Immature natural killer cell (primary cell): ENCODE measurements around the gene TK1. TPM values are rescaled to one million over a fixed set of nuclear protein-coding genes. Genes with fewer than 3 reads are reported as not detected.
"Not testable (repeated sequence)": the region's sequence is repeated elsewhere in the genome, so short reads cannot be mapped to it uniquely, and the experiment has no call there.

Experiments
- DNase-seq, 3 donors: peaks; one replicate each; pipeline ENCODE4 v3.0.0; 2022; ENCODE audit warnings: mixed read lengths in 1 of 3
- H3K27ac Mint-ChIP-seq, 6 donors: one replicate each; pipeline ENCODE4 v1.8.0; 2020; ENCODE audit warnings: mixed read lengths in 6 of 6, mild to moderate bottlenecking in 5 of 6, inconsistent platforms in 4 of 6, moderate library complexity in 3 of 6
- H3K27me3 Mint-ChIP-seq, 3 donors: one replicate each; pipeline ENCODE4 v1.8.0; 2020 to 2021; ENCODE audit warnings: low read depth in 3 of 3, mild to moderate bottlenecking in 3 of 3, mixed read lengths in 3 of 3, moderate library complexity in 3 of 3, inconsistent platforms in 1 of 3
- H3K36me3 Mint-ChIP-seq, 3 donors: one replicate each; pipeline ENCODE4 v1.8.0; 2020; ENCODE audit warnings: mixed read lengths in 3 of 3, inconsistent platforms in 2 of 3, mild to moderate bottlenecking in 2 of 3
- H3K4me1 Mint-ChIP-seq, 2 donors: one replicate each; pipeline ENCODE4 v1.8.0; 2020; ENCODE audit warnings: inconsistent platforms in 2 of 2, mild to moderate bottlenecking in 2 of 2, mixed read lengths in 2 of 2, moderate library complexity in 1 of 2
- H3K4me3 Mint-ChIP-seq, 5 donors: one replicate each; pipeline ENCODE4 v1.8.0; 2020; ENCODE audit warnings: mild to moderate bottlenecking in 5 of 5, mixed read lengths in 5 of 5, inconsistent platforms in 3 of 5, moderate library complexity in 3 of 5
- H3K9me3 Mint-ChIP-seq, 6 donors: one replicate each; pipeline ENCODE4 v1.8.0; 2020; ENCODE audit warnings: mild to moderate bottlenecking in 6 of 6, mixed read lengths in 6 of 6, inconsistent platforms in 4 of 6, moderate library complexity in 3 of 6
- polyA plus RNA-seq, 3 donors: library from polyadenylated mRNA; unstranded; fragments of 300-500 nt; fragmentation: Illumina TruSeq; gene quantifications; one replicate each; pipeline ENCODE4 v1.2.3, GENCODE V29; 2021

TK1 gene
- 10 to 100 TPM; 11.3 to 19.7 (median 13.1) TPM for polyA plus RNA-seq

- Mint-ChIP-seq H3K27me3 (peaks cover 0 to 6% (median 0%) of the 10 kb centered on the region in 3 donors), H3K4me1 (peaks cover 11 to 14% of the 10 kb centered on the region in 2 donors), H3K4me3 (peak within 1 kb of the TSS; percentile 85 to 95 (median 91)), H3K9me3 (no peaks in the 10 kb centered on the region), H3K36me3 (no peaks in the 10 kb centered on the region), H3K27ac (peak within 1 kb of the TSS in 3 of 6 donors; percentile 29 to 73 (median 31))
- peak; percentile 76 to 79 (median 78) for DNase-seq
Measured at GRCh38 chr17:78186692-78187595, at the start of gene TK1, which contains the start of gene AFMID. TSS of gene TK1 (minus strand) at chr17:78187052. CDS start at chr17:78186994, 58 bp downstream. TSS of gene AFMID (plus strand) at chr17:78187362. CDS start at chr17:78187371, 9 bp downstream.

- H3K27me3 Mint-ChIP-seq, result peaks cover 0 to 5% (median 4%) of the 10 kb centered on the region in 3 donors
Measured at GRCh38 chr17:78235885-78236284, 49.0 kb upstream of the TK1 start.

GRCh38 chr17:78235022-78235421 is 48.2 kb upstream of the TK1 start:
- not testable (repeated sequence) for H3K9me3 Mint-ChIP-seq, H3K36me3 Mint-ChIP-seq, H3K27me3 Mint-ChIP-seq, H3K27ac Mint-ChIP-seq, H3K4me1 Mint-ChIP-seq, H3K4me3 Mint-ChIP-seq, DNase-seq

More at GRCh38 chr17:78235885-78236284, 49.0 kb upstream of the TK1 start:
- Mint-ChIP-seq H3K4me3 (no peak overlapping the region), H3K36me3 (no peaks in the 10 kb centered on the region), H3K9me3 (no peaks in the 10 kb centered on the region), H3K4me1 (peaks cover 0 to 3% of the 10 kb centered on the region in 2 donors), H3K27ac (no peak overlapping the region)
- DNase-seq, result no peak

GRCh38 chr17:78234261-78234865 is 47.5 kb upstream of the TK1 start:
- DNase-seq, result no peak
- Mint-ChIP-seq H3K27me3 (peaks cover 0 to 10% (median 9%) of the 10 kb centered on the region in 3 donors), H3K27ac (no peak overlapping the region), H3K36me3 (no peaks in the 10 kb centered on the region), H3K4me3 (no peak overlapping the region), H3K4me1 (peaks cover 0 to 3% of the 10 kb centered on the region in 2 donors), H3K9me3 (no peaks in the 10 kb centered on the region)

GRCh38 chr17:78233678-78234077 is 46.8 kb upstream of the TK1 start:
- H3K27ac Mint-ChIP-seq, result no peak overlapping the region
- H3K4me3 Mint-ChIP-seq, result no peak overlapping the region
- no peaks in the 10 kb centered on the region for H3K9me3 Mint-ChIP-seq
- no peaks in the 10 kb centered on the region for H3K36me3 Mint-ChIP-seq
- peaks cover 0 to 3% of the 10 kb centered on the region in 2 donors for H3K4me1 Mint-ChIP-seq
- H3K27me3 Mint-ChIP-seq, result peaks cover 0 to 10% (median 9%) of the 10 kb centered on the region in 3 donors
- DNase-seq, result no peak

GRCh38 chr17:78232859-78233173 is 46.0 kb upstream of the TK1 start:
- H3K27me3 Mint-ChIP-seq, result peaks cover 1 to 10% (median 9%) of the 10 kb centered on the region in 3 donors
- H3K27ac Mint-ChIP-seq, result no peak overlapping the region
- H3K36me3 Mint-ChIP-seq, result no peaks in the 10 kb centered on the region
- peaks cover 0 to 3% of the 10 kb centered on the region in 2 donors for H3K4me1 Mint-ChIP-seq
- H3K4me3 Mint-ChIP-seq, result no peak overlapping the region
- no peaks in the 10 kb centered on the region for H3K9me3 Mint-ChIP-seq
- DNase-seq, result no peak

GRCh38 chr17:78231991-78232858 is 45.4 kb upstream of the TK1 start:
- no peaks in the 10 kb centered on the region for H3K9me3 Mint-ChIP-seq
- H3K27me3 Mint-ChIP-seq, result peaks cover 3 to 11% (median 10%) of the 10 kb centered on the region in 3 donors
- H3K27ac Mint-ChIP-seq, result no peak overlapping the region
- H3K4me1 Mint-ChIP-seq, result peaks cover 0 to 3% of the 10 kb centered on the region in 2 donors
- DNase-seq, result no peak
- no peak overlapping the region for H3K4me3 Mint-ChIP-seq
- no peaks in the 10 kb centered on the region for H3K36me3 Mint-ChIP-seq

GRCh38 chr17:78230996-78231935 is 44.4 kb upstream of the TK1 start, which contains the start of gene TMEM235:
TSS of gene TMEM235 (plus strand) at chr17:78231631. CDS start at chr17:78232024, 393 bp downstream.
- H3K4me3 Mint-ChIP-seq, result no peak within 1 kb of the TSS
- peaks cover 0 to 3% of the 10 kb centered on the region in 2 donors for H3K4me1 Mint-ChIP-seq
- H3K27ac Mint-ChIP-seq, result no peak within 1 kb of the TSS
- H3K36me3 Mint-ChIP-seq, result no peaks in the 10 kb centered on the region
- no peaks in the 10 kb centered on the region for H3K9me3 Mint-ChIP-seq
- H3K27me3 Mint-ChIP-seq, result peaks cover 3 to 11% (median 10%) of the 10 kb centered on the region in 3 donors
- no peak for DNase-seq

- H3K9me3 Mint-ChIP-seq, result no peaks in the 10 kb centered on the region
- peaks cover 3 to 11% (median 10%) of the 10 kb centered on the region in 3 donors for H3K27me3 Mint-ChIP-seq
- no peak overlapping the region for H3K4me3 Mint-ChIP-seq
- peaks cover 0 to 3% of the 10 kb centered on the region in 2 donors for H3K4me1 Mint-ChIP-seq
- H3K36me3 Mint-ChIP-seq, result no peaks in the 10 kb centered on the region
- H3K27ac Mint-ChIP-seq, result no peak overlapping the region
- DNase-seq, result no peak
Measured at GRCh38 chr17:78230252-78230962, 43.6 kb upstream of the TK1 start.

- peaks cover 0 to 3% of the 10 kb centered on the region in 2 donors for H3K4me1 Mint-ChIP-seq
- peaks cover 3 to 10% (median 9%) of the 10 kb centered on the region in 3 donors for H3K27me3 Mint-ChIP-seq
- no peak overlapping the region for H3K27ac Mint-ChIP-seq
- no peaks in the 10 kb centered on the region for H3K9me3 Mint-ChIP-seq
- H3K36me3 Mint-ChIP-seq, result no peaks in the 10 kb centered on the region
- H3K4me3 Mint-ChIP-seq, result no peak overlapping the region
- DNase-seq, result no peak
Measured at GRCh38 chr17:78228176-78228575, 41.3 kb upstream of the TK1 start.

- H3K4me3 Mint-ChIP-seq, result no peak overlapping the region
- H3K27me3 Mint-ChIP-seq, result peaks cover 3 to 7% (median 6%) of the 10 kb centered on the region in 3 donors
Measured at GRCh38 chr17:78227455-78227916, 40.6 kb upstream of the TK1 start.

More at GRCh38 chr17:78227455-78227916, 40.6 kb upstream of the TK1 start:
- Mint-ChIP-seq H3K9me3 (no peaks in the 10 kb centered on the region), H3K36me3 (no peaks in the 10 kb centered on the region), H3K27ac (no peak overlapping the region), H3K4me1 (no peaks in the 10 kb centered on the region)
- no peak for DNase-seq
